Body of pancreas (tissue), 4 donors: ENCODE results near the gene BCO2. TPM values are rescaled to one million over a fixed set of nuclear protein-coding genes. Genes with fewer than 3 reads are reported as not detected.

Experiments used
- ATAC-seq: fragments of 150-250 bp; one replicate; pipeline ENCODE4 v1.9.1; 2016
- DNase-seq, 4 donors: peaks; one replicate each; pipeline ENCODE4 v3.0.0-alpha.2; 2019
- H3K27ac ChIP-seq, 4 donors: fragments of 200-600 bp; sonication (generic); 1 replicate in 3 of 4; 2 replicates in 1 of 4; pipeline versions ENCODE4 v1.5.1 to v1.6.1; 2016 to 2019; ENCODE audit warnings: mild to moderate bottlenecking in 1 of 4, mixed read lengths in 1 of 4, moderate library complexity in 1 of 4
- H3K27me3 ChIP-seq, 2 donors: fragments of 200-600 bp; sonication (generic); one replicate each; pipeline ENCODE4 v1.6.0; 2016; ENCODE audit warnings: mild to moderate bottlenecking in 1 of 2
- H3K36me3 ChIP-seq, 2 donors: fragments of 200-600 bp; sonication (generic); replicated peaks in 1 of 2; 2 replicates each; pipeline ENCODE4 v1.5.1; 2016; ENCODE audit warnings: low read depth in 2 of 2; ENCODE audit not compliant: insufficient read depth in 1 of 2
- H3K4me1 ChIP-seq: fragments of 200-600 bp; sonication (generic); one replicate; pipeline ENCODE4 v1.6.0; 2016
- H3K4me3 ChIP-seq, 2 donors: fragments of 200-600 bp; sonication (generic); 1 replicate in 1 of 2; 2 replicates in 1 of 2; pipeline ENCODE4 v1.5.1; 2016 to 2019
- H3K9me3 ChIP-seq, 3 donors: fragments of 200-600 bp; sonication (generic); 1 replicate in 2 of 3; 2 replicates in 1 of 3; pipeline ENCODE4 v1.5.1; 2016
- POLR2A ChIP-seq, 3 donors: fragments of 450-650 bp; IDR thresholded peaks; one replicate each; pipeline ENCODE4 v1.6.1; 2016; ENCODE audit warnings: antibody characterized with exemption in 3 of 3, mild to moderate bottlenecking in 2 of 3
- WGBS, 2 donors: methylation state at CpG; one replicate each; pipeline ENCODE4 v1.1.5; 2017; 5-methylcytosine and 5-hydroxymethylcytosine counted together
- intact Hi-C: fragments of 100-400 bp; cut with DNase I; formaldehyde crosslinking; loops from one replicate; pipeline ENCODE4 v1.15.1; 2023
- total RNA-seq, 2 donors: library from RNA; depleted of rRNA; stranded (reverse); fragments of >200 nt; gene quantifications; one replicate each; pipeline ENCODE4 v1.1.0, GENCODE V29; 2016
- TF ChIP-seq, protein P1 (sequence below), 7 experiments: fragments of 450-650 bp in 4 of 7; fragments of 200-600 bp in 3 of 7; sonication (generic) in 3 of 7; IDR thresholded peaks; one replicate each; pipeline ENCODE4 v1.5.1; 2016 to 2019; ENCODE audit warnings: antibody characterized with exemption in 7 of 7

Gene BCO2, protein sequence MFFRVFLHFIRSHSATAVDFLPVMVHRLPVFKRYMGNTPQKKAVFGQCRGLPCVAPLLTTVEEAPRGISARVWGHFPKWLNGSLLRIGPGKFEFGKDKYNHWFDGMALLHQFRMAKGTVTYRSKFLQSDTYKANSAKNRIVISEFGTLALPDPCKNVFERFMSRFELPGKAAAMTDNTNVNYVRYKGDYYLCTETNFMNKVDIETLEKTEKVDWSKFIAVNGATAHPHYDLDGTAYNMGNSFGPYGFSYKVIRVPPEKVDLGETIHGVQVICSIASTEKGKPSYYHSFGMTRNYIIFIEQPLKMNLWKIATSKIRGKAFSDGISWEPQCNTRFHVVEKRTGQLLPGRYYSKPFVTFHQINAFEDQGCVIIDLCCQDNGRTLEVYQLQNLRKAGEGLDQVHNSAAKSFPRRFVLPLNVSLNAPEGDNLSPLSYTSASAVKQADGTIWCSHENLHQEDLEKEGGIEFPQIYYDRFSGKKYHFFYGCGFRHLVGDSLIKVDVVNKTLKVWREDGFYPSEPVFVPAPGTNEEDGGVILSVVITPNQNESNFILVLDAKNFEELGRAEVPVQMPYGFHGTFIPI
- 1 to 10 TPM; 3.6 to 4.2 TPM for total RNA-seq

GRCh38 chr11:112174789-112175598 lies at the start of gene BCO2:
Gene BCO2, plus strand, starts transcription at chr11:112175512. Its CDS starts 90 bp downstream, at chr11:112175602.
- H3K36me3 ChIP-seq = no peaks in the 10 kb centered on the region
- DNase-seq (peak; percentile 82 to 89 (median 86)), ATAC-seq (peak; percentile 94)
- H3K9me3 ChIP-seq = no peaks in the 10 kb centered on the region
- peaks cover 8% of the 10 kb centered on the region for H3K4me1 ChIP-seq
- H3K27ac ChIP-seq = peak within 1 kb of the TSS in 3 of 4 donors; percentile 33 to 62 (median 43)
- H3K27me3 ChIP-seq = no peaks in the 10 kb centered on the region
- WGBS, 2 donors = 3 to 6% methylated on average over 11 of the region's 11 CpGs
- TF ChIP-seq, protein P1, sequence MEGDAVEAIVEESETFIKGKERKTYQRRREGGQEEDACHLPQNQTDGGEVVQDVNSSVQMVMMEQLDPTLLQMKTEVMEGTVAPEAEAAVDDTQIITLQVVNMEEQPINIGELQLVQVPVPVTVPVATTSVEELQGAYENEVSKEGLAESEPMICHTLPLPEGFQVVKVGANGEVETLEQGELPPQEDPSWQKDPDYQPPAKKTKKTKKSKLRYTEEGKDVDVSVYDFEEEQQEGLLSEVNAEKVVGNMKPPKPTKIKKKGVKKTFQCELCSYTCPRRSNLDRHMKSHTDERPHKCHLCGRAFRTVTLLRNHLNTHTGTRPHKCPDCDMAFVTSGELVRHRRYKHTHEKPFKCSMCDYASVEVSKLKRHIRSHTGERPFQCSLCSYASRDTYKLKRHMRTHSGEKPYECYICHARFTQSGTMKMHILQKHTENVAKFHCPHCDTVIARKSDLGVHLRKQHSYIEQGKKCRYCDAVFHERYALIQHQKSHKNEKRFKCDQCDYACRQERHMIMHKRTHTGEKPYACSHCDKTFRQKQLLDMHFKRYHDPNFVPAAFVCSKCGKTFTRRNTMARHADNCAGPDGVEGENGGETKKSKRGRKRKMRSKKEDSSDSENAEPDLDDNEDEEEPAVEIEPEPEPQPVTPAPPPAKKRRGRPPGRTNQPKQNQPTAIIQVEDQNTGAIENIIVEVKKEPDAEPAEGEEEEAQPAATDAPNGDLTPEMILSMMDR (IDR thresholded peaks at IDR 0.05) = peak; percentile 51 to 95 (median 82)
- no peak for TF ChIP-seq POLR2A (IDR thresholded peaks at IDR 0.05)
- no peak within 1 kb of the TSS for H3K4me3 ChIP-seq
- intact Hi-C loops = no loop called here

DNA sequence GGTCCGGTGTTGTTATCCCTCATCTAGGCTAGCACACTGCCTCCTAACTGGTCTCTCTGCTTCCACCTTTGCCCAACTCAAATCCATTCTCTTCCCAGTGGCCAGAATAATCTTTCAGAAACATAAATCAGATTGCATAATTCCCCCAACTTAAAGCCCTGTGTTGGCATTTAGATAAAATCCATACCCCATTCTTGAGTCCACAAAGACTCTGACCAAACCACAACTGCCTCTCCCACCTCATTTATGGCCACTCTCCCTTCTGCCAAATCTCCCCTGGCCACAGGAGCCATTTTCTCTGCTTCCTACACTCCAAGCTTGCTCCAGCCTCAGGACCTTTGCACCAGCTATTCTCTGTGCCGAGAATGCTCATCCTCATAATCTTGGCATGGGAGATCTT lies 48.3 kb upstream of the BCO2 start:
- H3K36me3 ChIP-seq = no peaks in the 10 kb centered on the region
- no peaks in the 10 kb centered on the region for H3K27me3 ChIP-seq
- 96 to 100% methylated on average over 2 of the region's 2 CpGs for WGBS, 2 donors
- H3K4me3 ChIP-seq = no peak overlapping the region
- no peak overlapping the region for H3K27ac ChIP-seq
- DNase-seq (no peak), ATAC-seq (no peak)
- intact Hi-C loops = no loop called here
- no peaks in the 10 kb centered on the region for H3K4me1 ChIP-seq
- no peaks in the 10 kb centered on the region for H3K9me3 ChIP-seq
- TF ChIP-seq, protein P1 (IDR thresholded peaks at IDR 0.05) = no peak
- TF ChIP-seq POLR2A (IDR thresholded peaks at IDR 0.05) = no peak

GRCh38 chr11:112128483-112129121 lies 46.7 kb upstream of the BCO2 start:
- peak in 3 of 4 donors; percentile 21 to 46 (median 43) for DNase-seq
- TF ChIP-seq, protein P1 (IDR thresholded peaks at IDR 0.05) = no peak
- TF ChIP-seq POLR2A (IDR thresholded peaks at IDR 0.05) = no peak
- ATAC-seq = no peak
- WGBS, 2 donors = 56 to 82% methylated on average over 2 to 3 of the region's 3 CpGs
- intact Hi-C loops = no loop called here
- Histone ChIP-seq H3K9me3 (no peaks in the 10 kb centered on the region), H3K27ac (no peak overlapping the region), H3K4me3 (no peak overlapping the region), H3K27me3 (no peaks in the 10 kb centered on the region), H3K36me3 (no peaks in the 10 kb centered on the region), H3K4me1 (no peaks in the 10 kb centered on the region)

DNA sequence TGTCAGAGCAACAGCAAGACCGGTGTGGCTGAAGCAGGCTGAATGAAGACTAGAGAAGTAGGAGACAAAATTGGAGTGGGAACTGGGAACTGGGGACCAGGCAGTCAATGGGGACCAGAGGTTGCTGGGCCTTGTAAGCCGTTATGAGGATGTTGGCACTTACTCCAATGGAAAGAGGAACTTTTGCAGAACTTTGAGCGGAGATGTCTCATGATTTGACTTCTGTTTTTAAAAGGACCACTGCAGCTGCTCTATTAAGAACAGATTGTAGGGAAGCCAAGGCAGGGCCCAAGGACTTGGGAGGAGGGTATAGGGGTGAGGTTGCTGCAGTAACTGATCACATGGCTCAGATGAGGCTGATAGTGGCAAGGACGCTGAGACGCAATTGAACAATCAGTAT lies 45.7 kb upstream of the BCO2 start:
- H3K27me3 ChIP-seq = no peaks in the 10 kb centered on the region
- peak in 1 of 4 donors; percentile 36 for DNase-seq
- TF ChIP-seq, protein P1 (IDR thresholded peaks at IDR 0.05) = no peak
- no peak for TF ChIP-seq POLR2A (IDR thresholded peaks at IDR 0.05)
- intact Hi-C loops = no loop called here
- H3K27ac ChIP-seq = no peak overlapping the region
- ATAC-seq = no peak
- H3K9me3 ChIP-seq = no peaks in the 10 kb centered on the region
- no peaks in the 10 kb centered on the region for H3K4me1 ChIP-seq
- 61 to 79% methylated on average over 5 of the region's 5 CpGs for WGBS, 2 donors
- H3K4me3 ChIP-seq = no peak overlapping the region
- H3K36me3 ChIP-seq = no peaks in the 10 kb centered on the region
